ENCODE data around the gene UBAP1L.

DNA sequence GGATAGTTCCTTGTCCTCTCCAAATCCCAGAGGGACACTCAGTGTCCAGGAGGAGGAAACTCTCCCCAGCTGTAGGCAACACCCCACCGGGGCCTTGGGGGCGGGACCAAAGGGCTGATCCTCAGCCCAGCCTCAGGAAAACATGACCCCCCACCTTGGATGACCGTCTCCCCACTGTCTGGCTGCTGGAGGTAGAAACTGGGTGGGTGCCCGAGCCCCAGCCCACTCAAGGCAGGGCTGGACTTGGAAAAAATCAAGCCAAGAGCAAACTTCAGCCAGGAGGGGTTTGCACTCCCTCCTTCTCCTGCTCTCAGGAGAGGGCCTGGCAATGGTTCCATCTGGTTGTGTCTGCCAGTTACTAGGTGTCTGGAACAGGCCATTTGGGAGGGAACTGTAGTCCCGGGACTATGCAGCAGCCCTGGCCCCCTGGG, 43.6 kb downstream of the UBAP1L start:
- TF ChIP-seq, protein P1, sequence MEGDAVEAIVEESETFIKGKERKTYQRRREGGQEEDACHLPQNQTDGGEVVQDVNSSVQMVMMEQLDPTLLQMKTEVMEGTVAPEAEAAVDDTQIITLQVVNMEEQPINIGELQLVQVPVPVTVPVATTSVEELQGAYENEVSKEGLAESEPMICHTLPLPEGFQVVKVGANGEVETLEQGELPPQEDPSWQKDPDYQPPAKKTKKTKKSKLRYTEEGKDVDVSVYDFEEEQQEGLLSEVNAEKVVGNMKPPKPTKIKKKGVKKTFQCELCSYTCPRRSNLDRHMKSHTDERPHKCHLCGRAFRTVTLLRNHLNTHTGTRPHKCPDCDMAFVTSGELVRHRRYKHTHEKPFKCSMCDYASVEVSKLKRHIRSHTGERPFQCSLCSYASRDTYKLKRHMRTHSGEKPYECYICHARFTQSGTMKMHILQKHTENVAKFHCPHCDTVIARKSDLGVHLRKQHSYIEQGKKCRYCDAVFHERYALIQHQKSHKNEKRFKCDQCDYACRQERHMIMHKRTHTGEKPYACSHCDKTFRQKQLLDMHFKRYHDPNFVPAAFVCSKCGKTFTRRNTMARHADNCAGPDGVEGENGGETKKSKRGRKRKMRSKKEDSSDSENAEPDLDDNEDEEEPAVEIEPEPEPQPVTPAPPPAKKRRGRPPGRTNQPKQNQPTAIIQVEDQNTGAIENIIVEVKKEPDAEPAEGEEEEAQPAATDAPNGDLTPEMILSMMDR (IDR thresholded peaks at IDR 0.05; ENCODE audit: extremely low read depth in 1 of 2, insufficient read depth in 1 of 2, low read depth in 1 of 2, low read length in 2 of 2) = no peak
- TF ChIP-seq POLR2A (IDR thresholded peaks at IDR 0.05; ENCODE audit: low read depth, low read length) (no peak), JUN (IDR thresholded peaks at IDR 0.05; ENCODE audit: borderline replicate concordance, insufficient read depth, insufficient read length, low read depth) (no peak), POLR2AphosphoS5 (IDR thresholded peaks at IDR 0.05; ENCODE audit: insufficient read depth, low read depth, low read length) (no peak)
- TF ChIP-seq, protein P2, sequence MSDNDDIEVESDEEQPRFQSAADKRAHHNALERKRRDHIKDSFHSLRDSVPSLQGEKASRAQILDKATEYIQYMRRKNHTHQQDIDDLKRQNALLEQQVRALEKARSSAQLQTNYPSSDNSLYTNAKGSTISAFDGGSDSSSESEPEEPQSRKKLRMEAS (IDR thresholded peaks at IDR 0.05; ENCODE audit: insufficient read depth, insufficient read length) = no peak
